ENCODE data around the gene SLC8A2.

GRCh38 chr19:47514151-47514868 is 42.6 kb upstream of the SLC8A2 start:
- TF ChIP-seq POLR2A (IDR thresholded peaks at IDR 0.05) (no peak), EP300 (IDR thresholded peaks at IDR 0.05; ENCODE audit: low read depth) (no peak), POLR2AphosphoS5 (IDR thresholded peaks at IDR 0.05) (no peak)
- TF ChIP-seq, protein P1, sequence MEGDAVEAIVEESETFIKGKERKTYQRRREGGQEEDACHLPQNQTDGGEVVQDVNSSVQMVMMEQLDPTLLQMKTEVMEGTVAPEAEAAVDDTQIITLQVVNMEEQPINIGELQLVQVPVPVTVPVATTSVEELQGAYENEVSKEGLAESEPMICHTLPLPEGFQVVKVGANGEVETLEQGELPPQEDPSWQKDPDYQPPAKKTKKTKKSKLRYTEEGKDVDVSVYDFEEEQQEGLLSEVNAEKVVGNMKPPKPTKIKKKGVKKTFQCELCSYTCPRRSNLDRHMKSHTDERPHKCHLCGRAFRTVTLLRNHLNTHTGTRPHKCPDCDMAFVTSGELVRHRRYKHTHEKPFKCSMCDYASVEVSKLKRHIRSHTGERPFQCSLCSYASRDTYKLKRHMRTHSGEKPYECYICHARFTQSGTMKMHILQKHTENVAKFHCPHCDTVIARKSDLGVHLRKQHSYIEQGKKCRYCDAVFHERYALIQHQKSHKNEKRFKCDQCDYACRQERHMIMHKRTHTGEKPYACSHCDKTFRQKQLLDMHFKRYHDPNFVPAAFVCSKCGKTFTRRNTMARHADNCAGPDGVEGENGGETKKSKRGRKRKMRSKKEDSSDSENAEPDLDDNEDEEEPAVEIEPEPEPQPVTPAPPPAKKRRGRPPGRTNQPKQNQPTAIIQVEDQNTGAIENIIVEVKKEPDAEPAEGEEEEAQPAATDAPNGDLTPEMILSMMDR (IDR thresholded peaks at IDR 0.05) = peak in 2 of 5 experiments; percentile 16 to 38

Data from transverse colon (tissue), 4 donors.